ENCODE measurements around the gene SERPINB6. TPM values are rescaled to one million over a fixed set of nuclear protein-coding genes. Genes with fewer than 3 reads are reported as not detected.
"Not testable (repeated sequence)": the region's sequence is repeated elsewhere in the genome, so short reads cannot be mapped to it uniquely, and the experiment has no call there.

Gene SERPINB6
- total RNA-seq, 1 experiment from 2014 or later, result 177 TPM

DNA sequence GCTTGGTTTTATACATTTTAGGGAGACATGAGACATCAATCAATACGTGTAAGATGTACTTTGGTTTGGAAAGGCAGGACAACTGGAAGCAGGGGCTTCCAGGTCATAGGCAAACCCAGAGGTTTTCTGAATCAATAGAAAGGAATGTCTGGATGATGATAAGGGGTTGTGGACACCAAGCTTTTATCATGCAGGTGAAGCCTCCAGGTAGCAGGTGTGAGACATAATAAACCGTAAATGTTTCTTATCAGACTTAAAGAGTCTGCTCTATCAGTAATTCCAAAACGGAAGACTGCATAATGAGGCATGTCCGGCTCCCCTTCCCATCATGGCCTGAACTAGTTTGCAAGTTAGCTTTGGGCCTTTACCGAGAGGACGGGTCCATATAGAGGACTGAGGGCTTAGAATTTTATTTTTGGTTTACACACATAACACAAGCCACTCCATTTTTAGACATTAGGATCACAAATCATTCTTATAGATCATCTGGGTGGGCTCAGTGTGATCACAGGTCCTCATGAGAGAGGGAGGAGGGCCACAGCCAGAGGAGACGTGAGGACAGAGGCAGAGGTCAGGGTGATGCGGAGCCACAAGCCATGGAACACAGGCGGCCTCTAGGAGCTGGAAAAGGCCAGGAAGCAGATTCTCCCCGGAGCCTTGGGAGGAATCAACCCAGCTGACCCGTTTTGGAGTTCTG, 57.6 kb downstream of the SERPINB6 start:
- no peak for DNase-seq (ENCODE audit: low read depth)

DNA sequence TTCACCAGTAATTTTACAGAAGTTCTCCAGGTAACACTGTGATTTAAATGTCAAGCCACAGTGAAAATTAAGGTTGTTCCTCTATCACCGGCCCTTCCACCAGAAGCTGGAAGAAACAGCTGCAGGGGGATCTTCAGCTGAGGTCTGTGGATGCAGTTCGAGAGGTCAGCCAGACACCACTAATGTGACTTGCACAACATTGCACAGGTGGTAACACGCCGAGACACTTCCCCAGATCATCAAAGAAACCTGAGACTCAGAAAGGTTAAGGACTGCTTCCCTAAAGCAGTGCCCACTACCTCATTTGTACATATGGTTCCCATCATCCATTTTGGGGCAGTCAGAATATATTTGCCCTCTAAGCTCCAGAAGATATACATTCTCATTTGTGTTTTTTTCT, 60.2 kb downstream of the SERPINB6 start:
- no peak for DNase-seq (ENCODE audit: low read depth)

DNA sequence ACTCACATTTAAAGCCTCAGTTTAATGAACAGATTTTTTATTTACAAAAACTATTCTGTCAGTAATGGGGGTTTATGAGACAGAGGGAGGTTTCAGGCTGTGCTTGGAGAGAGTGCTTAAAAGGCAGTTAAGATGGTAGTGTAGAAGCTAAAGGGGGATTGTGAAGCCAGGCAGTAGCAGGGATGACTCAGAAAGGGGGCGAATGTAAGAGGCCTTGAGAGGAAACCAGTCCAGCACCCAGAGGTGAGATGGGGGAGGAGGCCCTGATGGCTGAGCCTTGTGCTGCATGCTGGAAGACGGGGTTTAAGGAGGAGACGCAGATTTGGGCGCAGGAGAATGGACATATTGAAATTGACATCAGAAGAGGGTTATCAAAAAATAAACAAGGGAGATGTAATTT, 61.6 kb downstream of the SERPINB6 start:
- no peak for DNase-seq (ENCODE audit: low read depth)

GRCh38 chr6:2909051-2909606, 62.2 kb downstream of the SERPINB6 start:
- DNase-seq (ENCODE audit: low read depth), result not testable (repeated sequence)

- DNase-seq (ENCODE audit: low read depth), result peak; percentile 54
These were observed 62.9 kb downstream of the SERPINB6 start for GRCh38 chr6:2908516-2908915.

- DNase-seq (ENCODE audit: low read depth), result not testable (repeated sequence)
These were observed 67.8 kb downstream of the SERPINB6 start for GRCh38 chr6:2903411-2904185.

DNA sequence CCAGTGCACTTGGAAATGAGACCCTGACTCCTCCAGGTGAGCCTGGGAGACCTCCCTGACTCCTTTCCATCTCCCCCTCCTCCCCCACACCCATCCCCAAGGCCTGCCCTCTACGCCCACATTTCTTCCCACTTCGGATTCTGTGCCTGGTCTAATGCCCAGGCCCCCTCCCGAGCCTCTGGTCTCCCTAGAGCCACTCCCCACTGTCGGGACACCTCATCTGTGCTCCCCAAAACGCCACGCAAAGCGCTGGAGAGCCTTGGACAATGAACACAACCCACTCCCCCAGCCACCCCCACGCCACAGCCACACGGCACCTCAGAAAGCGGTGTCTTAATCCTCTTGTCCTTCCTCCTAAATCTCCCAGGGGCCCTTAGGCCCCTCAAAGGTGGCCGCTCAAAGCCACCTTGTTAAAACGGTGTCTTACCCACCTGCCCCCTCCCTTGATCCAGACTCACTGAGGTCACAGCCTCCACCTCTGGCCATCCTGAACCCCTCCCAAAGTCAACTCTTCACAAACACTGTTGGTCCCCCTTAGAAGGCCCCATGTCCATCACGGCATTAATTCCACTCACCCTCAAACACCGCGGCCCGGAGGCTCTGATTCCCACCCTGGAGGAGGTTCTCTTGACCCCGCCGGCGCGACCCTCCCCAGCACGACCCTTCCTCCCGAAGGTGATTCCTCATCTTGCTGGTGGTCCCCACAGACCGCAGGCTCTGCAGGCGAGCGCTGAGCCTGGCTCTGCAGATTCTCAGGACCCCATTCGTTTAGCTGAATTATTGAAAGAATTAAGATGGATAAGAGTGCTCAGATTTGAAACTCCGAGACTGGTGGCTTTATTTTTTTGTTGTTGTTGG, 69.5 kb downstream of the SERPINB6 start:
- not testable (repeated sequence) for DNase-seq (ENCODE audit: low read depth)

GRCh38 chr6:2900821-2901644, 70.3 kb downstream of the SERPINB6 start:
- no peak for DNase-seq (ENCODE audit: low read depth)

GRCh38 chr6:2900221-2900807, 71.1 kb downstream of the SERPINB6 start:
- DNase-seq (ENCODE audit: low read depth), result no peak

DNA sequence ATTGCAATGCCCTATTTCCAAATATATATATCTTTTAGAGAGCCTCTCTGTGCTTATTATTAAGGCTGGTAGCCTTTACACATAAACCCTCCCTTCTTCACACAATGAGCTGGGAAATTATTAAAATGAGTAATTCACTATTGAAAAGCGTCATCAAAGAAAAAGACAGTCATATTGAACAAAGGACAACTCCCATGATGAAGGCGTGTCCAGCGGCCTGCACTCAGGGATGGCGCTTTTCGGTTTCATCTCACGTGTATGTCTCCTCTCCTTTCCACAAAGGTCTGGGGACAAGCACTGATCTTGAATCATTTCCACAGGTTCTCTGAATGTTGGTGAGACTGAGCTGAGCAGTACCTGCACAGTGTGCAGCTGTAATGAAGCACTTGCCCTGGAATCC, 71.8 kb downstream of the SERPINB6 start:
- no peak for DNase-seq (ENCODE audit: low read depth)

Other genes with a start within 250 kb of the SERPINB6 start
- 0.76 and 1.2 TPM in 2 replicates for gene MYLK4, start 220.6 kb downstream of the SERPINB6 start, total RNA-seq (2014; rRNA removed; shearing (Covaris generic))
- 52.1 and 103 TPM in 2 replicates for gene WRNIP1, start 206.2 kb downstream of the SERPINB6 start, total RNA-seq (2014; rRNA removed; shearing (Covaris generic))
- gene SERPINB1, start 129.7 kb downstream of the SERPINB6 start, total RNA-seq (2014; rRNA removed; shearing (Covaris generic)), result 1.5 and 3.9 TPM in 2 replicates
- 4.1 and 6.8 TPM in 2 replicates for gene SERPINB9, start 68.3 kb downstream of the SERPINB6 start, total RNA-seq (2014; rRNA removed; shearing (Covaris generic))
- 40.2 and 46.4 TPM in 2 replicates for gene NQO2, start 28.3 kb upstream of the SERPINB6 start, total RNA-seq (2014; rRNA removed; shearing (Covaris generic))
- 26.5 and 43.6 TPM in 2 replicates for gene RIPK1, start 96.9 kb upstream of the SERPINB6 start, total RNA-seq (2014; rRNA removed; shearing (Covaris generic))
- 11.6 and 19.7 TPM in 2 replicates for gene BPHL, start 147.1 kb upstream of the SERPINB6 start, total RNA-seq (2014; rRNA removed; shearing (Covaris generic))
- 278 and 327 TPM in 2 replicates for gene TUBB2A, start 186.0 kb upstream of the SERPINB6 start, total RNA-seq (2014; rRNA removed; shearing (Covaris generic))